ENCODE results near the gene CLPTM1L. TPM values are rescaled to one million over a fixed set of nuclear protein-coding genes. Genes with fewer than 3 reads are reported as not detected.

Gene CLPTM1L
- total and polyA plus RNA-seq, 4 donors = 66.0 to 95.5 (median 71.8) TPM

GRCh38 chr5:1270426-1270825, 74.5 kb downstream of the CLPTM1L start:
- ATAC-seq (ENCODE audit: low FRiP score) (no peak), DNase-seq (no peak)
- Histone ChIP-seq H3K36me3 (ENCODE audit: control insufficient read depth in 1 of 2, insufficient read depth in 2 of 2, low read length in 1 of 2) (no peaks in the 10 kb centered on the region), H3K9me3 (ENCODE audit: control insufficient read depth, low read length) (no peaks in the 10 kb centered on the region), H3K27me3 (ENCODE audit: control insufficient read depth in 1 of 2, insufficient read depth in 2 of 2, low read length in 1 of 2) (no peaks in the 10 kb centered on the region), H3K4me1 (ENCODE audit: control insufficient read depth in 1 of 2, insufficient read depth in 2 of 2, low read length in 2 of 2) (no peaks in the 10 kb centered on the region), H3K27ac (ENCODE audit: low read depth in 1 of 2, low read length in 2 of 2) (no peak overlapping the region), H3K4me3 (ENCODE audit: low read length in 2 of 2) (no peak overlapping the region)
- intact Hi-C loops (cut with DNase I) = no loop called here
- WGBS, 2 donors = 92 to 93% methylated on average over 22 of the region's 22 CpGs

GRCh38 chr5:1268666-1269065, 76.2 kb downstream of the CLPTM1L start:
- H3K36me3 ChIP-seq (ENCODE audit: control insufficient read depth in 1 of 2, insufficient read depth in 2 of 2, low read length in 1 of 2) = no peaks in the 10 kb centered on the region
- no peak overlapping the region for H3K27ac ChIP-seq (ENCODE audit: low read depth in 1 of 2, low read length in 2 of 2)
- ATAC-seq (ENCODE audit: low FRiP score) = no peak
- H3K4me3 ChIP-seq (ENCODE audit: low read length in 2 of 2) = no peak overlapping the region
- H3K27me3 ChIP-seq (ENCODE audit: control insufficient read depth in 1 of 2, insufficient read depth in 2 of 2, low read length in 1 of 2) = no peaks in the 10 kb centered on the region
- H3K9me3 ChIP-seq (ENCODE audit: control insufficient read depth, low read length) = no peaks in the 10 kb centered on the region
- intact Hi-C loops (cut with DNase I) = no loop called here
- DNase-seq = no peak
- 87 to 91% methylated on average over 13 of the region's 13 CpGs for WGBS, 2 donors
- H3K4me1 ChIP-seq (ENCODE audit: control insufficient read depth in 1 of 2, insufficient read depth in 2 of 2, low read length in 2 of 2) = no peaks in the 10 kb centered on the region

- intact Hi-C loops (cut with DNase I) = no loop called here
- H3K4me1 ChIP-seq (ENCODE audit: control insufficient read depth in 1 of 2, insufficient read depth in 2 of 2, low read length in 2 of 2) = no peaks in the 10 kb centered on the region
These were observed 76.8 kb downstream of the CLPTM1L start for GRCh38 chr5:1268056-1268455.

More at GRCh38 chr5:1268056-1268455, 76.8 kb downstream of the CLPTM1L start:
- DNase-seq (no peak), ATAC-seq (ENCODE audit: low FRiP score) (no peak)
- Histone ChIP-seq H3K27me3 (ENCODE audit: control insufficient read depth in 1 of 2, insufficient read depth in 2 of 2, low read length in 1 of 2) (no peaks in the 10 kb centered on the region), H3K4me3 (ENCODE audit: low read length in 2 of 2) (no peak overlapping the region), H3K27ac (ENCODE audit: low read depth in 1 of 2, low read length in 2 of 2) (no peak overlapping the region), H3K36me3 (ENCODE audit: control insufficient read depth in 1 of 2, insufficient read depth in 2 of 2, low read length in 1 of 2) (no peaks in the 10 kb centered on the region), H3K9me3 (ENCODE audit: control insufficient read depth, low read length) (no peaks in the 10 kb centered on the region)
- WGBS, 2 donors = 83 to 86% methylated on average over 13 of the region's 13 CpGs

Small RNA genes lying within 50 kb of the gene (microRNA-seq; reads per million reads assigned to microRNA genes)
- 0 reads per million in 2 donors for gene MIR4457

Other genes starting within 250 kb of the CLPTM1L start
- 10 to 100 TPM; 26.6 to 54.4 TPM for gene SLC12A7, start 233.0 kb downstream of the CLPTM1L start, total RNA-seq
- gene SLC12A7, start 233.0 kb downstream of the CLPTM1L start, polyA plus RNA-seq = 10 to 100 TPM in 1 of 2 donors, 1 to 10 TPM in 1; 4.5 to 12.1 TPM
- gene SLC6A19, start 143.5 kb downstream of the CLPTM1L start, total RNA-seq = under 1 TPM in 1 of 2 donors, not detected in 1; 0.12 TPM
- gene SLC6A19, start 143.5 kb downstream of the CLPTM1L start, polyA plus RNA-seq = 1 to 10 TPM in 1 of 2 donors, not detected in 1; 9.5 TPM
- gene SLC6A18, start 119.7 kb downstream of the CLPTM1L start, total RNA-seq = not detected
- gene SLC6A18, start 119.7 kb downstream of the CLPTM1L start, polyA plus RNA-seq = not detected
- not detected for gene TERT, start 50.0 kb downstream of the CLPTM1L start, total RNA-seq
- gene TERT, start 50.0 kb downstream of the CLPTM1L start, polyA plus RNA-seq = not detected
- under 1 TPM; 0.23 to 0.30 TPM for gene SLC6A3, start 100.3 kb upstream of the CLPTM1L start, total RNA-seq
- under 1 TPM in 1 of 2 donors, not detected in 1; 0.56 TPM for gene SLC6A3, start 100.3 kb upstream of the CLPTM1L start, polyA plus RNA-seq
- gene LPCAT1, start 178.9 kb upstream of the CLPTM1L start, total RNA-seq = 10 to 100 TPM; 38.7 to 68.7 TPM
- 10 to 100 TPM in 1 of 2 donors, 1 to 10 TPM in 1; 6.4 to 34.2 TPM for gene LPCAT1, start 178.9 kb upstream of the CLPTM1L start, polyA plus RNA-seq